Endothelial cell of umbilical vein (primary cell): ENCODE measurements around the gene KCTD18.

ENCODE experiments used
- CTCF ChIP-seq, 2 donors: IDR thresholded peaks; 1 replicate in 1 of 2; 2 replicates in 1 of 2; pipeline ENCODE4 v1.5.1; 2011; ENCODE audit warnings: low read length in 2 of 2, mild to moderate bottlenecking in 2 of 2, moderate library complexity in 2 of 2, control low read depth in 1 of 2, inconsistent platforms in 1 of 2, low read depth in 1 of 2; ENCODE audit not compliant: insufficient read depth in 1 of 2; ENCODE audit errors: extremely low read depth in 1 of 2
- EZH2 ChIP-seq: IDR thresholded peaks from 2 replicates; pipeline ENCODE4 v1.6.1; 2012; ENCODE audit warnings: borderline replicate concordance, low read depth, mild to moderate bottlenecking, moderate library complexity, low read length, inconsistent platforms; ENCODE audit not compliant: severe bottlenecking
- GATA2 ChIP-seq: IDR thresholded peaks from 2 replicates; pipeline ENCODE4 v1.7.0; 2011; ENCODE audit warnings: low read depth, mild to moderate bottlenecking, moderate library complexity, mixed read lengths, low read length; ENCODE audit not compliant: insufficient read length, insufficient read depth
- MAX ChIP-seq: IDR thresholded peaks from 2 replicates; pipeline ENCODE4 v1.6.1; 2011; ENCODE audit not compliant: insufficient read depth, insufficient read length
- MYC ChIP-seq: IDR thresholded peaks from one replicate; pipeline ENCODE4 v1.6.1; 2011; ENCODE audit warnings: mild to moderate bottlenecking, low read depth, low read length
- POLR2A ChIP-seq: IDR thresholded peaks from 2 replicates; pipeline ENCODE4 v1.6.1; 2012; ENCODE audit warnings: low read depth, mild to moderate bottlenecking, control low read depth, low read length
- POLR2AphosphoS5 ChIP-seq: IDR thresholded peaks from 2 replicates; pipeline ENCODE4 v1.6.1; 2012; ENCODE audit warnings: low read depth, mild to moderate bottlenecking, control low read depth, low read length, moderate library complexity; ENCODE audit not compliant: insufficient read depth

- TF ChIP-seq MYC (no peak), CTCF (IDR thresholded peaks at IDR 0.05; ENCODE audit: extremely low read depth in 1 of 2, insufficient read depth in 1 of 2, low read depth in 1 of 2, low read length in 2 of 2) (no peak), POLR2A (no peak), MAX (no peak), EZH2 (no peak), POLR2AphosphoS5 (no peak), GATA2 (no peak)
These were observed 47.8 kb downstream of the KCTD18 start for GRCh38 chr2:200461846-200462710.
